Epithelial cell of esophagus (primary cell): ENCODE data around the gene ACSF2.
"Not testable (repeated sequence)": the region's sequence is repeated elsewhere in the genome, so short reads cannot be mapped to it uniquely, and the experiment has no call there.

ENCODE experiments used
- DNase-seq: peaks from one replicate; pipeline ENCODE4 v3.0.0; 2010; ENCODE audit warnings: low read depth
- H3K4me3 ChIP-seq: 2 replicates; pipeline ENCODE4 v1.5.1; 2011; ENCODE audit warnings: mild to moderate bottlenecking, low read length, control low read depth
- CTCF ChIP-seq: IDR thresholded peaks from 2 replicates; pipeline ENCODE4 v1.5.1; 2011; ENCODE audit warnings: low read depth, mild to moderate bottlenecking, low read length, control low read depth, inconsistent platforms; ENCODE audit not compliant: insufficient read depth; ENCODE audit errors: missing control alignments

The ACSF2 gene

GRCh38 chr17:50469671-50470305 is 43.8 kb downstream of the ACSF2 start:
- DNase-seq, result no peak
- H3K4me3 ChIP-seq, result no peak overlapping the region
- TF ChIP-seq CTCF, result no peak

- H3K4me3 ChIP-seq, result no peak overlapping the region
- DNase-seq, result no peak
- TF ChIP-seq CTCF, result no peak
Measured at GRCh38 chr17:50470426-50470825, 44.4 kb downstream of the ACSF2 start.

GRCh38 chr17:50471009-50471905 is 45.2 kb downstream of the ACSF2 start:
- TF ChIP-seq CTCF, result no peak
- H3K4me3 ChIP-seq, result no peak overlapping the region
- no peak for DNase-seq

GRCh38 chr17:50472286-50472685 is 46.3 kb downstream of the ACSF2 start:
- no peak for DNase-seq
- H3K4me3 ChIP-seq, result no peak overlapping the region
- TF ChIP-seq CTCF, result no peak

- not testable (repeated sequence) for DNase-seq, H3K4me3 ChIP-seq
- peak; percentile 17 for TF ChIP-seq CTCF
Measured at GRCh38 chr17:50472761-50473161, 46.7 kb downstream of the ACSF2 start.

GRCh38 chr17:50473901-50474300 is 47.9 kb downstream of the ACSF2 start:
- no peak for TF ChIP-seq CTCF
- no peak overlapping the region for H3K4me3 ChIP-seq
- DNase-seq, result no peak

- H3K4me3 ChIP-seq, result no peak overlapping the region
- TF ChIP-seq CTCF, result no peak
- no peak for DNase-seq
Measured at GRCh38 chr17:50474523-50474922, 48.5 kb downstream of the ACSF2 start.
